Measurements from ENCODE around the gene PLN.

GRCh38 chr6:118589186-118589585, 41.1 kb downstream of the PLN start:
- TF ChIP-seq CTCF (conservative IDR thresholded peaks at IDR 0.05; ENCODE audit: low read depth, low read length) (no peak), EZH2phosphoT487 (IDR thresholded peaks at IDR 0.05; ENCODE audit: borderline replicate concordance, low read length) (no peak), EZH2 (IDR thresholded peaks at IDR 0.05; ENCODE audit: low read length, unreplicated experiment) (no peak)
